ENCODE data around the gene SPRED1.

DNA sequence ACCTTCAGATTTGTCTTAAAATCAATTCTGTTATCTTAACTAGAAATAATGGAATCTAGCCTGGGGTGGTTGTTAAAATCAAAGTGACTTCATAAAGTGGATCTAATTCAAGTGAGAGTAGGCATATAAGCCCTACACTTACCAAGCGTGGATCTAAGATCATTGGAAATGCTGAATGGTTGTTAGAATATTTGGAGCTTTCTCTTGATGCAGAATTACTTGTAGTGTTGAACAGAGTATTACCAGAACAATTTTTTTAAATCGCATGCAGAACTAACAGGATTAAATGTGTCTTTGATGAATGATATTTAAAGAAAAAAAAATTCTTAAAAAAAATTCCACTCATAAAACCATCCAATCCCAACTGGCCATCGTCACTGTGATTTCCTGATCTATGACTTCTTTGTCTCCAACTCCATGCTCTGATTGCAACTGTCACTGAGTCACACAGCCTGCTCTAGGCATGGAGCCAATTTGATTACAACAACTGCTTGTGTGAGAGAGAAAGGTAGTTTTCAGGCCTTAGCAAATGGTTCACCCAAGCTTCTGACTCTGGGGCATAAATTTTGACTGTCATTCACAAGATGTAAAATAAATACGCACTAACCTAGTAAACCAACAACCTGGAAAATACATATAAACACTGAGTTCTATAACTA lies 25.9 kb upstream of the SPRED1 start:
- TF ChIP-seq, protein P1, sequence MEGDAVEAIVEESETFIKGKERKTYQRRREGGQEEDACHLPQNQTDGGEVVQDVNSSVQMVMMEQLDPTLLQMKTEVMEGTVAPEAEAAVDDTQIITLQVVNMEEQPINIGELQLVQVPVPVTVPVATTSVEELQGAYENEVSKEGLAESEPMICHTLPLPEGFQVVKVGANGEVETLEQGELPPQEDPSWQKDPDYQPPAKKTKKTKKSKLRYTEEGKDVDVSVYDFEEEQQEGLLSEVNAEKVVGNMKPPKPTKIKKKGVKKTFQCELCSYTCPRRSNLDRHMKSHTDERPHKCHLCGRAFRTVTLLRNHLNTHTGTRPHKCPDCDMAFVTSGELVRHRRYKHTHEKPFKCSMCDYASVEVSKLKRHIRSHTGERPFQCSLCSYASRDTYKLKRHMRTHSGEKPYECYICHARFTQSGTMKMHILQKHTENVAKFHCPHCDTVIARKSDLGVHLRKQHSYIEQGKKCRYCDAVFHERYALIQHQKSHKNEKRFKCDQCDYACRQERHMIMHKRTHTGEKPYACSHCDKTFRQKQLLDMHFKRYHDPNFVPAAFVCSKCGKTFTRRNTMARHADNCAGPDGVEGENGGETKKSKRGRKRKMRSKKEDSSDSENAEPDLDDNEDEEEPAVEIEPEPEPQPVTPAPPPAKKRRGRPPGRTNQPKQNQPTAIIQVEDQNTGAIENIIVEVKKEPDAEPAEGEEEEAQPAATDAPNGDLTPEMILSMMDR (conservative IDR thresholded peaks at IDR 0.05; ENCODE audit: low read depth in 2 of 2), result no peak
- TF ChIP-seq EZH2 (IDR thresholded peaks at IDR 0.05; ENCODE audit: low read depth, unreplicated experiment), result no peak

Data from GM23338 (cell line).